Fibroblast of mammary gland (primary cell): ENCODE results near the gene GFM2.

Experiments used
- DNase-seq: peaks from one replicate; pipeline ENCODE4 v3.0.0-alpha.2; 2010; ENCODE audit warnings: low read depth
- H3K4me3 ChIP-seq: 2 replicates; pipeline ENCODE4 v1.5.1; 2011; ENCODE audit warnings: low read depth, mild to moderate bottlenecking, low read length, moderate library complexity; ENCODE audit not compliant: control insufficient read depth
- CTCF ChIP-seq: conservative IDR thresholded peaks from 2 replicates; pipeline ENCODE4 v1.5.1; 2011; ENCODE audit warnings: low read depth, low read length, inconsistent platforms; ENCODE audit not compliant: control insufficient read depth, insufficient read depth

GFM2 gene

GRCh38 chr5:74786851-74787250 lies 19.9 kb upstream of the GFM2 start:
- no peak for DNase-seq
- TF ChIP-seq CTCF: no peak
- no peak overlapping the region for H3K4me3 ChIP-seq

GRCh38 chr5:74778609-74779008 lies 11.7 kb upstream of the GFM2 start:
- DNase-seq: no peak
- H3K4me3 ChIP-seq: no peak overlapping the region
- no peak for TF ChIP-seq CTCF

GRCh38 chr5:74772359-74772758 lies 5.4 kb upstream of the GFM2 start:
- no peak overlapping the region for H3K4me3 ChIP-seq
- DNase-seq: peak; percentile 22
- TF ChIP-seq CTCF: no peak

- no peak for TF ChIP-seq CTCF
- peak overlapping the region; percentile 98 for H3K4me3 ChIP-seq
- peak; percentile 65 for DNase-seq
Measured at GRCh38 chr5:74767579-74767913, 629 bp upstream of the GFM2 start.

GRCh38 chr5:74766418-74766848 lies 484 bp downstream of the GFM2 start:
- peak overlapping the region; percentile 98 for H3K4me3 ChIP-seq
- peak; percentile 69 for DNase-seq
- peak; percentile 58 for TF ChIP-seq CTCF

GRCh38 chr5:74765929-74766328 lies 988 bp downstream of the GFM2 start:
- no peak for TF ChIP-seq CTCF
- DNase-seq: no peak
- H3K4me3 ChIP-seq: peak overlapping the region; percentile 98

GRCh38 chr5:74765201-74765600 lies 1.7 kb downstream of the GFM2 start:
- TF ChIP-seq CTCF: no peak
- DNase-seq: no peak
- no peak overlapping the region for H3K4me3 ChIP-seq
